ENCODE results near the gene ECEL1. TPM values are rescaled to one million over a fixed set of nuclear protein-coding genes. Genes with fewer than 3 reads are reported as not detected.
"Not testable (repeated sequence)": the region's sequence is repeated elsewhere in the genome, so short reads cannot be mapped to it uniquely, and the experiment has no call there.

ECEL1 gene
- not detected in 2 replicates for total RNA-seq (2014; rRNA removed; shearing (Covaris generic))

DNA sequence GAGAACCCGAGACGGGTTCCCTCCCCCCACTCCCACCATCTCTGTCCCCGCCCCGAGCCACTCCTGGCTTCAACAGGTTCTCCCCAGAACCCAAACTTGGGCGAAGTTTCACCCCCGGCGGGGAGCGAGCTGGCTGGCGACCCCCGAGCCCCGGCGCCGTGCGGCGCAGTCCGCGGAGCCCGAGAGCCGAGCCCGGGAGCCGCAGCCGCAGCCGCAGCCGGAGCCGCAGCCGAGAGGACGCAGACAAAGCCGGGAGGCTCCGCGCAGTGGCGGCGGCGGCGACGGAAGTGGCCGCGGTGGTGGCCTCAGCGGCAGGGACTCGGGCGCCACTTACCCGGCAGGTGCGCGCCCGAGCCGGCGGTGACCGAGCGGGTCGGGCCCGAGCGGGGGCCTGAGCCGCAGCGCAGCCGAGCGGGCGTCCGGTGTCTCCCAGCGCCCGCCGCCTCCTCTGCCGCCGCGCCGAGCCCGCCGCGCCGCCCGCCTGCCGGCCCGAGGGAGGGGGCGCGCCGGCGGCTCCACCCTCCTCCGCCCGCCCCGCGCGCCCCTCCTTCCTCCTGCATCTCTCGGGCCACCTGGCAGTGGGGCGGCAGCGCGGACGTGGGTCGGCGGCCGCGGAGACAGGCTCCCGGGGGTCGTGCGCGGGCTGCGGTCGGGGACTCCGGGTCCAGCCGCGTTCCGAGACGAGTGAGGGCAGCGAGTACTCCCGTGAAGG lies at the start of gene ECEL1:
Gene ECEL1 (minus strand): TSS at position 450 of the 712 bp plus-strand sequence. CDS start 1,181 bp downstream, outside the sequence.
- DNase-seq (ENCODE audit: low read depth) = no peak

GRCh38 chr2:232537079-232537478 lies 49.4 kb upstream of the ECEL1 start:
- no peak for DNase-seq (ENCODE audit: low read depth)

DNA sequence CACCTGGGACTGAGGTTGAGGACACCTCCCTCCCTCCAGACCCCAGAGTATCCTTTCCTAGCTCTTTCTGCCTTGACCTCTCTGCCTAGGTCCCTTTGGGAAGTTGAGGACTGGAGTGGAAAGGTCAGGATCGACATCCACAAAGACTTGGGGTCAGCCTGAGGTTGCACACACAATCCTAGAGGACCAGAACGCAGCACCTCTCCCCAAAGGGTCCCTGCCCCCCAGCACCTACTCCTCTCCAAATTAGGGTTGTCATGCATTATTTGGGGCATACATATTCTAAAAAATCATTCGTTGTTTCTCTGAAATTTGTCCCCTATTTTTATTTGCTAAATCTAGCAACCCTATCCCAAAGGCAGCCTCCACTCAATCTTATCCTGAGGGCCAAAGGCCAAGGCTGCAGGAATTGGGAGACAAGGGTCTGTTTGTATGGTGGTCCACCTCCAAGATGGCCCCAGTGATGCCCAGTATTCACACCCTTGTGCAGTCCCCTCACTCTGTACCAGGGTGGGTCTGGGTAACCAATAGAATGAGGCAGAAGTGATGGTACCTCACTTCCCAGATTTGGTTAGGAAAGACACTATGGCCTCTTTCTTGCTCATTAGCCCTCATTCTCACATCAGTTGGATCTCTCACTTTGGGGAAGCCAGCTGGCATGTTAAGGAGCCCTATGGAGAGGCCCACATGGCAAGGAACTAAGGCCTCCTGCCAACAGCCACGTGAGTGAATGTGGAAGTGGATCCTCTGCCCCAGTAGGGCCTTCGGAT lies 48.3 kb upstream of the ECEL1 start:
- DNase-seq (ENCODE audit: low read depth) = no peak

DNA sequence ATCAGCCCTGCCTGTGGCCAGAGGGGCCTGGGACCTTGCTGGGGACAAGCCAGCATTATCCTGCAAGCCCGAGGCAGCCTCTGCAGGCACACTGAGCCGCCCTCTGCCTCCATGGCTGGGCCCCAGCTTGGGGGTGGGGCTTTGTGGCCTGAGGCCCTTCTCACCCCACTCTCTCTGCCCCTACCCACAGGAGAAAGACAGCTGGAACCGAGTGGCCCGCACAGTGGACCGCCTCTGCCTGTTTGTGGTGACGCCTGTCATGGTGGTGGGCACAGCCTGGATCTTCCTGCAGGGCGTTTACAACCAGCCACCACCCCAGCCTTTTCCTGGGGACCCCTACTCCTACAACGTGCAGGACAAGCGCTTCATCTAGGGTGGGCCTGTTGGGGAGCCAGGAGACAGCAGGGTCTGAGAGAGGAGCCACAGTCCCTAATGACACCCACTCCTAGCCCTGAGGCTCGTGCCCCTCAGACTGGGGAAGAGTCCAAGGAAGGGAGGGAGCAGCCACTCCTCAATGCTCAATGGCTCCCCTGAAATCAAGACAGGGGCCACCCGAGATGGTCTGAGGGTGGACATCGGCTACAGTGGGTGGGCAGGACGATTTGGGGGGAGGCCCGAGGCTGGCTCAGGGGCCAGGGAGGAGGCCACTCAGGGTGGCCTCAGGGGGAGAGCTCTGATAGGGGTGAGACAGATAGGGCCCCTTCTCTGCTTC lies 47.5 kb upstream of the ECEL1 start:
- no peak for DNase-seq (ENCODE audit: low read depth)

DNA sequence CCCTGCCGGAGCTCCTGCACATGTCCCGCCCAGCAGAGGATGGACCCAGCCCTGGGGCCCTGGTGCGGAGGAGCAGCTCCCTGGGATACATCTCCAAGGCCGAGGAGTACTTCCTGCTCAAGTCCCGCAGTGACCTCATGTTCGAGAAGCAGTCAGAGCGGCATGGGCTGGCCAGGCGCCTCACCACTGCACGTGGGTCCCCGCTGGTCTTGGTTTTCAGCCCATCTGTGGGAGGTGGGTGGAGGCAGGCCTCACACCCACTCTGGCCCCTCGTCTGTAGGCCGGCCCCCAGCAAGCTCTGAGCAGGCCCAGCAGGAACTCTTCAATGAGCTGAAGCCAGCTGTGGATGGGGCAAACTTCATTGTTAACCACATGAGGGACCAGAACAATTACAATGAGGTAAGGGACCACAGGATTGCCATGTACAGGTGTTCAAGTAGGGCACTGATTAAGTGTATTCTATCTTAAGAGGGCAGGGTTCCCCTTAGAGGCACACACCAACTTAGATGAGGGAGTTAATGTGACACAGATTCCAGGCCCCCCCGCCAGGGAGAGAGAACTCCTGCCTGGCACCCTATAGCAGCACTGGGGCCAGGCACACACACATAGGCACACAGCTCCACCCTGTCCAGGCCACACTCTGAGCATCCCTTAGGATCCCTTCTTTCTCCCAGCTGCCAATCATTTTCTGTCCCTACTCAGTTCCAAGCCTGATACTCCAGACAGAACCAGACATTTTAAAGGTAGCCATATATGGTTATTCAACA lies 46.5 kb upstream of the ECEL1 start:
- DNase-seq (ENCODE audit: low read depth) = peak; percentile 32

- not testable (repeated sequence) for DNase-seq (ENCODE audit: low read depth)
Measured at GRCh38 chr2:232532821-232533220, 45.2 kb upstream of the ECEL1 start.

DNA sequence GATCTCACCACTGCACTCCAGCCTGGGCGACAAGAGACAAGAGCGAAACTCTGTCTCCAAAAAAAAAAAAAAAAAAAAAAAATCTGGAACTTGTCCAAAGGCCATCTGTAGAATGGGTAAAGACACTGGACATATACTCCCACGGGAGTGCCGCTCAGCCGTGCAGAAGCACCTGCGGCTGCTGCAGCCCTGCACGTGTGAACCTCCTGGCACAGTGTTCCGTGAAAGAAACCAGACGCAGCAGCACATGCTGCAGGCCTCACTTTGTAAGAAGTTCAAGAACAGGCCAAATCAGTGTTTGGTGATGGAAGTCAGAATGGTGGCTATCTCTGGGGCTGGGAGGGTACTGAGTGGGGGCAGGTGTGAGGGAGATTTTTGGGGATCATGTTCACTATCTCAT lies 44.8 kb upstream of the ECEL1 start:
- DNase-seq (ENCODE audit: low read depth) = no peak

DNA sequence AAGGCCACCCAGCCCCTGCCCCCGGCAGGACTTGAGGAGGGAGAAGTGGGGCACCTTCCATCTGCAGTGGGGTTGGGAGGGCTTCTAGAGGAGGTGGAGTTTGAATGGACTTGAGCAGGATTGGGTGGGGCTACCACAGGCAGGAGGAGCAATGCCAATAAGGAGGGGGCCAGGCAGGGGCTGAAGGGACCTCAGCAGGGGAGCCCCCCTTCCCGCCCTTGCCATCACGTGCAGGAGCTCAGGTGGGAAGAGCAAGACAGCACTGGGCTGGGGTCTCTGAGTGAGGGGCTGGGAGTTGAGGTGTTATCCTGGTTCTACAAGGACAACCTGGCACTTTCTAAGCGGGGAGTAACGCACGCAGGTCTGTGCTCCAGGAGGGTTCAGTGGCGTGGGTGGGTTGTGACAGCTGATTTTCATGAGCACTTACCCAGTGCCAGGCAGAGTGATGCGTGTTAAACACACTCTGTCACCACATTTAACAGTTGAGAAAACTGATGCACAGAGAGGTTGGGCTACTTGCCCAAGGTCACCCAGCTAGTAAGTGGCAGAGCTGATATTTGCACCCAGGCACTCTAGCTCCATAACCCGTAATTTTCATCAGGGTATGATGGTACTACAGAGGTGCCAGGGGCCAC lies 43.1 kb upstream of the ECEL1 start:
- DNase-seq (ENCODE audit: low read depth) = no peak

- no peak for DNase-seq (ENCODE audit: low read depth)
Measured at GRCh38 chr2:232529806-232530547, 42.3 kb upstream of the ECEL1 start.

GRCh38 chr2:232528746-232529460 lies 41.3 kb upstream of the ECEL1 start:
- peak; percentile 59 for DNase-seq (ENCODE audit: low read depth)

DNA sequence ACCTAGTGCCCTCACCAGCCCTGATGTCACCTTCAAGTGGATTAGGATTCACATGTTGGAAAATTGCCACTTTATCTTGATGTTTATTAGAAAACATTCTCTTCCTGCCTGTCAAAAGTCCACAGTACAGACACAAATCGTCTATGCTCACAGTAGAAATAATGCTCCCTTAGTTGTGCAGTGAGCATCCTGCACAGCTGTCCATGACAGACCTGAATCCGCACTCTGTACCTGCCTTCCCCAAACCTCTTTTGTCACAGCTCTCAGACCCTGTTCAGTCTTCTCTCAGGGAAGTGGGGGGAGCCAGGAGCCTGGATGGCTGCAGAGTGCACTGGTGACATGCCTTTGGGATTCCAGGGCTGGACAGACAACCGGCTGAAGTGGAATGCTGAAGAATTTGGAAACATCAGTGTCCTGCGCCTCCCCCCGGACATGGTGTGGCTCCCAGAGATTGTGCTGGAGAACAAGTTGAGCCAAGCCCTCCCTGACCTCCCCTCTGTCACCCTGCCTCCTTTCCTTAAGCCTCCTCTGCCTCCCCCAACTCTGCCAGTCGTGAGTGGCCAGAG lies 40.4 kb upstream of the ECEL1 start:
- no peak for DNase-seq (ENCODE audit: low read depth)

DNA sequence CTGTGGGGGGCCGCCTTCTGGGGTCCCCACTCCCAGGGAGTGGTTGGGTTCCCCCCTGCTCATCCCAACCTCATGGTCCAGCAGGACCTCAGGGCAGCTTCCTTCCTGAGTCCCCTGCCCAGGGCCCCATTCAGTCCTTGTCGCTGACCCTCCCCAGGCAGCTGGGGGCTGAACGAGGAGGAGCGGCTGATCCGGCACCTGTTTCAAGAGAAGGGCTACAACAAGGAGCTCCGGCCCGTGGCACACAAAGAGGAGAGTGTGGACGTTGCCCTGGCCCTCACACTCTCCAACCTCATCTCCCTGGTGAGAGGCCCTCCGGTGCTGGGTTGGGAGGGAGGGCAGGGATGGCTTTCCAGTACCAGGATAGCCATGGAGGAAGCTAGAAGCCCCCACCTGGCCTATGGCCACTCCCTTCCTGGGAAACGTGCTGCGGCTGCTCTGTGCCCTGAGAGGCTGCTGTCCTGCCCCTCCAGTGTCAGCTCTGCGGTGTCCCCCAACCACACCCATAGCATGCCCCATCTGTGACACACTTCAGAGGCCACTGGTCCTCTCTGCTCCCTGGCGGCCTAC lies 38.8 kb upstream of the ECEL1 start:
- no peak for DNase-seq (ENCODE audit: low read depth)

- DNase-seq (ENCODE audit: low read depth) = peak; percentile 29
Measured at GRCh38 chr2:232525791-232526371, 38.2 kb upstream of the ECEL1 start, which contains the start of gene CHRND. Gene CHRND, plus strand, starts transcription at chr2:232526160. Its CDS starts 56 bp downstream, at chr2:232526216.

DNA sequence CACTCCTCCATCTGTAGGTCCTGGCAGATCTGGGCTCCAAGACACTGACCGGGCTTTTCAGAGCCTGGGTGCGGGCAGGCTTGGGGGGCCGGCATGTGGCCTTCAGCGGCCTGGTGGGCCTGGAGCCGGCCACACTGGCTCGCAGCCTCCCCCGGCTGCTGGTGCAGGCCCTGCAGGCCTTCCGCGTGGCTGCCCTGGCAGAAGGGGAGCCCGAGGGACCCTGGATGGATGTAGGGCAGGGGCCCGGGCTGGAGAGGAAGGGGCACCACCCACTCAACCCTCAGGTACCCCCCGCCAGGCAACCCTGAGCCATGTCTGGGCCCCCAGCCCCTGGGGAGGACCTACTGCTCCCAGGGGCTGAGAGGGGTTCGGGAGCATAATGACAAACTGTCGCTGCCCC lies 37.6 kb upstream of the ECEL1 start:
- no peak for DNase-seq (ENCODE audit: low read depth)

- no peak for DNase-seq (ENCODE audit: low read depth)
Measured at GRCh38 chr2:232524771-232525170, 37.1 kb upstream of the ECEL1 start.

DNA sequence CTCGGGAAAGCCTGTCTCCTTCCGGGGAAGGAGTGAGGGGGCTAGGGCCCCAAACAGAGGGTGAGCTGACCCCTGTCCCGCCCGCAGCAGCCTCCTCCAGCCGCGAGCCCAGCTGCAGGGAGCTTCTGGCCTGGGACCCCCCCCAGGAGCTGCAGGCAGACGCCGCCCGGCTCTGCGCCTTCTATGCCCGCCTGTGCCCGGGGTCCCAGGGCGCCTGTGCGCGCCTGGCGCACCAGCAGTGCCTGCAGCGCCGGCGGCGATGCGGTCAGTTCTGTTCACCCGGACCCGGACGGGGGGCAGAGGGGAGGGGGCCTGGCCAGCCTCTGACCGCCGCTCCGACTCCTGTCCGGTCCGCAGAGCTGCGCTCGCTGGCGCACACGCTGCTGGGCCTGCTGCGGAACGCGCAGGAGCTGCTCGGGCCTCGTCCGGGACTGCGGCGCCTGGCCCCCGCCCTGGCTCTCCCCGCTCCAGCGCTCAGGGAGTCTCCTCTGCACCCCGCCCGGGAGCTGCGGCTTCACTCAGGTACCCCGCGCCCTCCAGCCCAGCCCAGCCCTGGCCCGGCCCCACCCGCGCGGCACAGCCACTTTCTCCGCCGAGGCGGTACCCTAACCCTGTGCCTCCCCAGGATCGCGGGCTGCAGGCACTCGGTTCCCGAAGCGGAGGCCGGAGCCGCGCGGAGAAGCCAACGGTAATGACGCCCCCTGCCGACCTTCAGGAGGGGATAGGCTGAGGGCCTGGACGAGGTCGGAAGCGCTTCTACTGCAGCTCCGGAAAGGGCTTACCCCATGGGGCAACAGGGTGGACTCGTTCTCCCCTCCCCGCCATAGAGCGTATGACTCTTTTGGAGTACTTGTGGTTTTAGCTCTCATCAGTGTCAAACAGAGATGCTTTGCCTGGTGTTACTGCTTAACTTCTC lies 36.3 kb upstream of the ECEL1 start:
- peak; percentile 62 for DNase-seq (ENCODE audit: low read depth)

- DNase-seq (ENCODE audit: low read depth) = peak; percentile 25
Measured at GRCh38 chr2:232523402-232523681, 35.7 kb upstream of the ECEL1 start.
